ENCODE results near the gene FBXO31.

GRCh38 chr16:87342978-87343752 is 40.4 kb downstream of the FBXO31 start:
- TF ChIP-seq CTCF (conservative IDR thresholded peaks at IDR 0.05) = no peak
- no peak for TF ChIP-seq EZH2 (IDR thresholded peaks at IDR 0.05; ENCODE audit: low read depth)

All from PC-9 (cell line).